Left kidney (tissue), 2 donors: ENCODE data around the gene LIX1. TPM values are rescaled to one million over a fixed set of nuclear protein-coding genes. Genes with fewer than 3 reads are reported as not detected.
"Not testable (repeated sequence)": the region's sequence is repeated elsewhere in the genome, so short reads cannot be mapped to it uniquely, and the experiment has no call there.

Source experiments
- DNase-seq: peaks from one replicate; pipeline ENCODE4 v3.0.0-alpha.2; 2013
- polyA plus RNA-seq: library from polyadenylated mRNA; unstranded; fragments of 120-200 nt; gene quantifications from one replicate; pipeline ENCODE4 v1.2.1, GENCODE V29; 2013; ENCODE audit not compliant: insufficient read length

Gene LIX1
- polyA plus RNA-seq, 1 donor: 4.9 TPM

- no peak for DNase-seq
These were observed 1.3 kb upstream of the LIX1 start for GRCh38 chr5:97143704-97144103.

GRCh38 chr5:97141539-97141938, 872 bp downstream of the LIX1 start:
- no peak for DNase-seq

GRCh38 chr5:97141031-97141430, 1.4 kb downstream of the LIX1 start:
- DNase-seq: no peak

DNA sequence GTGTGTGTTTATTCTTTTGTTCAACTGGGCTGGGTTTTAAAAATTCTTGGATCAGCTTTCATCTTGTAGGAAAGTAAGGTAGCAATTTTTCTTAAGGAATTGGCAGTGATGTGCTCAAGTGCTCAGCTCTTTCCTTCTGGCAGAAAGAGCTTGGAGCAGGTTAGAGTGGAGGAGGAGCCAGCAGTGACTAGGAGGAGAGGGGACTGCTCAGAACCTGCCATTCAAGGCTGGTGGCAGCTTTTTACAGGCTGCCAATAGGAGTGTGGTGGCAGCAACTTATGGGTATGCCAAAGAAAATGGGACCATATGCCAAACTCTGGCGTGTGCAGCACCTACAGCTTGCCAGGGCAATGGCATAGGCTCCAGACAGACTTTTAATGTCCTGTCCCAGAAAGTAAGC, 2.2 kb downstream of the LIX1 start:
- DNase-seq: not testable (repeated sequence)

GRCh38 chr5:97136475-97136874, 5.9 kb downstream of the LIX1 start:
- no peak for DNase-seq

GRCh38 chr5:97135868-97136267, 6.5 kb downstream of the LIX1 start:
- DNase-seq: no peak

DNA sequence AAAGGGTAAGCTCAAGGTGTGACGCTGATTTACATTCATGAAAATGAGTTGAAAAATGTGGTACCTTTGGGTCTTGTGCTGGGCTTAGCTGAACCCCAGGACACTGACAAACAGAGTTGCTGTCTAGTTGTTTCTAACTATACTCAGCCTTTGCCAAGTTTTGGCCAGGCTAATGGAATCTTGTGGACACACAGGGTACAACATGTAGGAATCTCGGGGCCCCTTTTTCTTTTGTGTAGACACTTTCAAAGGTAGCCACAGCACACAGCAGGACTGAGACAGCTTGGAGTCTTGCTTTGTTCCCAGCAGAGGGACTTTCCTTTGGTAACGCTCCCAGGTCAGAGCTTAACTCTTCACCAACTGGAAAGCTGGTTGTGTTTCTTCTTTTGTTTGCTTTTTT, 7.8 kb downstream of the LIX1 start:
- no peak for DNase-seq

- DNase-seq: no peak
These were observed 9.3 kb downstream of the LIX1 start for GRCh38 chr5:97133101-97133500.

DNA sequence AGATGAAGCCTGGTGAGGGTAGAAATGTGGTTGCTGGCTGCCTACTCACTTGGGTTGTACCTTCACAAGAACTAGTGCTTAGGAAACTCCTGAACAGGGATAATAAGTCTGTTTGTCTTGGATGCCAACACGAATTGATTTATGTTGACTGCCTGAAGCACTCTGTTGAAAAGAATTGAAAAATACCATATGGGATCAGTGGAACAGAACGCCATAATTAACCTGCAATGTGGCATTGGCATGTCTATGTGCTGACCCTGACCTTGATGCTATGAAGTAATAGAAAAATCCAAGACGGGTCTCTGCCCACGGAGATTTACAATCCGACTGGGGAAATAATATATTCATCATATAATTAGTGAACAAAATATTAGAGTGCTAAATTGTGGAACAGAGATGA, 10.5 kb downstream of the LIX1 start:
- no peak for DNase-seq

DNA sequence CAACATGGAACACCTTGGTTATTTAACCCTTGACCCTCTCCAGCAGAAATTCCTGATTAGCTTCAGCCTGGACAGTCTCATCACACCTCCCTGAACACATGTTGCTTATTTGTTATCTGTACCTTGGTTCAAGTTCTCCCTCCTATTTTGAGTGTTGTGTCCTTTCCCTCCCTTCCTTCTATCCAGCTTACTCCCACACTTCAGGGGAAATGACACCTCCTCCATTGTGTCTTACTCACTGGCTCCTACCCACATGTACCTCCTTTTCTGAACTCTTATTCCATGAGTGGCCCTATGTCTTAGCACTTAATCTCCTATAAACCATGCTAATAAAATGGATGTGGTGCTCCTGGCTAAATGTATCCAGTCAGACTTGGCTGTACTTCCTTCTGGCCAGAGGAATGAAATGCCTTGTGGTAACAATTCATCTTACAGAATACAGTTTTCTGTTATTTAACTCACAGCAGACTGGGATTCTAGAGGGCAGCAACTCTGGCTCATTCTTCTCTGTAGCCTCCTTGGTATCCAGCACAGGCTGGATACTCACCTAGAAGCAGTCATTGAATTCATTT, 11.2 kb downstream of the LIX1 start:
- no peak for DNase-seq

- no peak for DNase-seq
These were observed 14.7 kb downstream of the LIX1 start for GRCh38 chr5:97127727-97128126.

DNA sequence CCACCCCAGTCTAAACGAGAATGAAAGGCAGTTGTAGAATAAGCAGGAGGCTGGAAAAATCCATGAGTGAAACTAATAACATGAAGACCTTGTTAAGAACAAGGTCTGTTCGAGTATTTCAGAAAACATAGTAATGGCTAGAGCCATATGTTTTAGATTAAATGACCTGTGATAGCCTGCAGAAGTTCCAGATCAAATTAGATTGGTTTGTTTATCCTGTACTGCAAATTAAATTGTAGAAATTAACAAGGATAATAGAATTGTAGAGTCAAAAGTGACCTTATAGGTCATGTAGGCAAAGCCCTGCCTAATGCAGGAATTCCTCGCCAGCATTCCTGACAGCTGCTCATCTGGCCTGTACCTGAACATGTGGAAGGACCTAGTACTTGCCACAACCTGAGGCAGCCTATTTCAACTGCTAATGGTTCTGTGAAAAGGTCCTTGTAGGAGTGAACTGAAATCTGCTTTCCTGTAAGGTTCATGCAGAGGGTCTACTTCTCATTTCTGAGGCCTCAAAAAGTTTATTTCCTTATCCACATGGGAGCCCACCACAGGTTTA, 17.2 kb downstream of the LIX1 start:
- no peak for DNase-seq

GRCh38 chr5:97124335-97124734, 18.1 kb downstream of the LIX1 start:
- no peak for DNase-seq

GRCh38 chr5:97121848-97122247, 20.6 kb downstream of the LIX1 start:
- DNase-seq: no peak

GRCh38 chr5:97120195-97120594, 22.2 kb downstream of the LIX1 start:
- no peak for DNase-seq

- DNase-seq: no peak
These were observed 23.4 kb downstream of the LIX1 start for GRCh38 chr5:97119007-97119390.

- DNase-seq: no peak
These were observed 24.0 kb downstream of the LIX1 start for GRCh38 chr5:97118261-97119006.

DNA sequence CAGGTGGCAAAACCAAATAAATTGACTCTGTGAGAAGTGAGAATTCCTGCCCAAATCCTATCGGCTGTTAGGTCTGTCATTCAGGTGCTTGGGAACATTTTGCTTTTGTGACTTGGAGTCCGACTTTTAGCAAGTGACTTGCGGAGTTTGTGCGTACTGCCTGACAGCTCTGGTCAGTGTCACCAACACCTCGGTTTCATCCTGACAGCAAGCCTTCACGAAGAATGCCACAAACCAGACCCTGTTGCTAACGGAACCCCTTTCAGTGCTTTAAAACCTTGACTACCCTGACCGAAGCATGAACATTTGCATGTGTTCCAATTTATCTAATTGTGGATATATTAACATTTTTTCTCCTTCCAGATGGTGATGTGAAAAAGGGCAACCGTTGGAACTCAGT, 26.5 kb downstream of the LIX1 start:
- DNase-seq: no peak

- DNase-seq: no peak
These were observed 30.2 kb downstream of the LIX1 start for GRCh38 chr5:97112230-97112629.

- no peak for DNase-seq
These were observed 30.8 kb downstream of the LIX1 start for GRCh38 chr5:97111616-97112015.

DNA sequence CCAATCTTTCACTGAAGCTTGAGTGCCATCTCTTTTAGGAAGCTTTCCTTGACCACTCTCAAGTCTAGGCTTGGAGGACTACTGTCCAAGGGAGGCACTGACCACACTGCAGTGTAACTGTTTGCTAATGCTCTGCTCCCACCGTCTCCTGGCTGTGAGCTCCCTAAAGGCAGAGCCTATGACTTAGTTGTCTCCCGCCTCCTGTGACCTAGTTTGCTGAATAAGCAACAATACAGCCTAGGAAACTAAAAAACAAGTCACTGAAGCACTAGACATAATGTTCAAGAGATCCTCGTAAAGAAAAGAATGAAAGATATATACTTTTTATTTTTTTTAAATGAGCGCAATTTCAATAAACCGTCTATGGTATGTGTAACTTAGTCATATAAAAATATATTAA, 31.4 kb downstream of the LIX1 start:
- no peak for DNase-seq

- DNase-seq: no peak
These were observed 35.1 kb downstream of the LIX1 start for GRCh38 chr5:97107318-97107717.

DNA sequence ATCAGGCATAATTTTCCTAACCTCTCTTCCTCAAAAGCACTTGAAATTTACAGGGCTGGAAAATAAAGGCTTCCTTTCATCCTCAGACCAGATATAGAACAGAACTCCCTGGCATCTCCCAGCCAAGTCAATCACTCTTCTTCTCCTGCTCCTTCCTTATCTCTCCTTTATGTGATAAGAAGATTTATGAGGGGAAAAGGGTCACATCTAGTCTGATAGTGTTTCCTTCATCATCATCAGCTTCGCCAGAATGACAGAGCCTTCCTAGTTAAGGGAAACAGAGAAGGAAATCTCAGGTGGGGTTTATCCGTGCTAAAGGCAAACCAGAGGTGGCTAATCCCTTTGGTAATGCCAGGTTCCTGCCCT, 36.2 kb downstream of the LIX1 start:
- DNase-seq: no peak
